ENCODE data around the gene SNTB2.
"Not testable (repeated sequence)": the region's sequence is repeated elsewhere in the genome, so short reads cannot be mapped to it uniquely, and the experiment has no call there.

Gene SNTB2

DNA sequence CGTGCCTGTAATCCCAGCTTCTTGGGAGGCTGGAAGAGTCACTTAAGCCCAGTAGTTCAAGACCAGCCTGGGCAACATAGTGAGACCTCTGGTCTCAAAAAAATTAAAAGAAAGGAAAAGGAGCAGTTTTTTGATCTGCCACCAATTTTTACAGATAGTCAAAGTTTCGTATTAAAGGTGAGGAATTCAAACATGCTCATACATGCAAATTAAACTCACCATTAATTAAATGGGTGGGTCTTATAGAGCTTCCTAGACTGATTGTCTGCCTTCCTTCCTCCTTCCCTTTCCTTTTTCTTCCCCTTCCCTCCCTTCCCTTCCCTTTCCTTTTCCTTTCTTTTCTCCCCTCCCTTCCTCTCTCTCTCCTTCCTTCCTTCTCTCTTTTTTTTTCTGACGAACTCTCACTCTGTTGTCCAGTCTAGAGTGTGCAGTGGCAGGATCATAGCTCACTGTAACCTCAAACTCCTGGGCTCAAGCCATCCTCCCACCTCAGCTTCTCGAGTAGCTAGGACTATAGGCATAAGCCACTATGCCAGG lies 87.8 kb downstream of the SNTB2 start:
- DNase-seq (ENCODE audit: low read depth) = no peak
- TF ChIP-seq, protein P1, sequence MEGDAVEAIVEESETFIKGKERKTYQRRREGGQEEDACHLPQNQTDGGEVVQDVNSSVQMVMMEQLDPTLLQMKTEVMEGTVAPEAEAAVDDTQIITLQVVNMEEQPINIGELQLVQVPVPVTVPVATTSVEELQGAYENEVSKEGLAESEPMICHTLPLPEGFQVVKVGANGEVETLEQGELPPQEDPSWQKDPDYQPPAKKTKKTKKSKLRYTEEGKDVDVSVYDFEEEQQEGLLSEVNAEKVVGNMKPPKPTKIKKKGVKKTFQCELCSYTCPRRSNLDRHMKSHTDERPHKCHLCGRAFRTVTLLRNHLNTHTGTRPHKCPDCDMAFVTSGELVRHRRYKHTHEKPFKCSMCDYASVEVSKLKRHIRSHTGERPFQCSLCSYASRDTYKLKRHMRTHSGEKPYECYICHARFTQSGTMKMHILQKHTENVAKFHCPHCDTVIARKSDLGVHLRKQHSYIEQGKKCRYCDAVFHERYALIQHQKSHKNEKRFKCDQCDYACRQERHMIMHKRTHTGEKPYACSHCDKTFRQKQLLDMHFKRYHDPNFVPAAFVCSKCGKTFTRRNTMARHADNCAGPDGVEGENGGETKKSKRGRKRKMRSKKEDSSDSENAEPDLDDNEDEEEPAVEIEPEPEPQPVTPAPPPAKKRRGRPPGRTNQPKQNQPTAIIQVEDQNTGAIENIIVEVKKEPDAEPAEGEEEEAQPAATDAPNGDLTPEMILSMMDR (IDR thresholded peaks at IDR 0.05; ENCODE audit: control insufficient read depth, insufficient read depth, low read depth, low read length, missing control alignments) = no peak
- no peak overlapping the region for H3K4me3 ChIP-seq (ENCODE audit: control insufficient read depth, low read depth, low read length)

DNA sequence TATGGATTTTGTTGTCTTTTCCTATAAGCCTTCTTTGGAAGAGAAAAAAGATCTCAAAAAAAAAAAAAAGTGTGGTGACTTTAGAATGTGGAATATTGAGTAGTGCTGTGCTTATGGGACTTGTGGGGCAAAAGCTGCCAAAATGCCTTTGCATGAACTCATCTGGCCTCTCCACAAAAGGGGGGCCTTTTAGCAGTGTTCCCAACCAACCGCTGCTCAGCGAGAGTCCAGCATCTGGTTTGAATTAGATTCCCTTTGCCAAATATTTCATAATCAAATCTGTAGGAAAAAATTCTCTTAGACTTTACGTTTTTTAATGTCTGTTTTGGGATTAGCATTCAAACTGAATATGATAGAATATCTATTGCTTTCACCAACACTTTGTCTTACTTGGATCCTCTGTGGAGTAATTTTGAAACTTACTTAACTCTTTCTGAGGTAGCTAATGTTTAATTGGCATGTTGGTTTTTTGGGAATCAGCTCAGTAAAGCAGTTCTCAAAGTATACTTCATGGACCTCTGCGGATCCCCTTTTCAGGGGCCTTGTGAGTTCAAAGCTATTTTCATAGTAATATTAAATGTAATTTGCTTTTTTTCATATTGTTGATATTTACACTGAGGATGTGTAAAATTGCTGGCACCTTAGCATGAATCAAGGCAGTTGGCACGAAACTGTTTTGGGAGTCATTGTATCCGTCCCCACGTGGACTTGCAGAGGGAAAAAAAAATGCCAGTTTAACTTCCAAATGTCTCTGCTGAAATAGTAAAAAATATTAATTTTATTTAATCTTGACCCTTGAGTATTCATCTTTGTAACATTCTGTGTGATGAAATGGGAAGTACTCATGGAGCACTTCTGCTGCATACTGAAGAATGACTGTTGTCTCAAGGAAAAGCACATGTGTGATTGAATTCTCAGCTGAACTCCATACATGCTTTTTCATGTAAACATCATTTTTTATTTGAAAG lies 89.5 kb downstream of the SNTB2 start:
- peak; percentile 92 for DNase-seq (ENCODE audit: low read depth)
- TF ChIP-seq, protein P1 (IDR thresholded peaks at IDR 0.05; ENCODE audit: control insufficient read depth, insufficient read depth, low read depth, low read length, missing control alignments) = no peak
- no peak overlapping the region; the same call in 1 of the 2 replicates for H3K4me3 ChIP-seq (ENCODE audit: control insufficient read depth, low read depth, low read length)

DNA sequence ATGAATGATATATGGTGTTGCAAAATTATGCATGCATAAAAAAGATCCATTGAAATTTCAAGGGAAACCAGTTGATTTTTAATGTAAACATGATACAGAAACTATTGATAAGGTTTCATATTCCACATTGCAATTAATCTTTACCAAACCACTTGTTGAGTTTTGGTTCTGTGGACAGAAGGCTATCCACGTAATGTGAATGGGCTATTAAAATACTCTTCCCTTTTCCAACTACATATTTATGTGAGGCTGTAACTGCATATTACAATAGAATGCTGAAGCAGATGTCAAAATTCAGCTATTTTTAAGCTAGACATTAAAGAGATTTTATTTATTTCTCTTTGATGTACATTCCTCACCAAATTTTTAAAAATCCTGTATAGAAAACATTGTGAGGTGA lies 90.4 kb downstream of the SNTB2 start:
- H3K4me3 ChIP-seq (ENCODE audit: control insufficient read depth, low read depth, low read length) = no peak overlapping the region
- no peak for DNase-seq (ENCODE audit: low read depth)
- TF ChIP-seq, protein P1 (IDR thresholded peaks at IDR 0.05; ENCODE audit: control insufficient read depth, insufficient read depth, low read depth, low read length, missing control alignments) = no peak

DNA sequence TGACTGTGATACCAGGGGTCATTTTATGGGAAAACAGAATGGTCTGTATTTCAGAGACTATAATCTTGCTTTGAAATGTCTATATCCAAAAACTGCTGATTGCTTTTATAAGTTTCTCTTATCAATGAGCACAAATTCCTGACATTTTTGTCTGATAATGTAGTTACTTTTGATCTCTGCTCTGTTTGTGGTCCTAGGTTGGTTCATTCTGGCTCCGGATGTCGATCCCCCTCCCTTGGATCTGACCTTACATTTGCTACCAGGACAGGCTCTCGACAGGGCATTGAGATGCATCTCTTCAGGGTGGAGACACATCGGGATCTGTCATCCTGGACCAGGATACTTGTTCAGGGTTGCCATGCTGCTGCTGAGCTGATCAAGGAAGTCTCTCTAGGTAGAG lies 96.9 kb downstream of the SNTB2 start:
- H3K4me3 ChIP-seq (ENCODE audit: control insufficient read depth, low read depth, low read length) = no peak overlapping the region
- no peak for DNase-seq (ENCODE audit: low read depth)
- TF ChIP-seq, protein P1 (IDR thresholded peaks at IDR 0.05; ENCODE audit: control insufficient read depth, insufficient read depth, low read depth, low read length, missing control alignments) = no peak

DNA sequence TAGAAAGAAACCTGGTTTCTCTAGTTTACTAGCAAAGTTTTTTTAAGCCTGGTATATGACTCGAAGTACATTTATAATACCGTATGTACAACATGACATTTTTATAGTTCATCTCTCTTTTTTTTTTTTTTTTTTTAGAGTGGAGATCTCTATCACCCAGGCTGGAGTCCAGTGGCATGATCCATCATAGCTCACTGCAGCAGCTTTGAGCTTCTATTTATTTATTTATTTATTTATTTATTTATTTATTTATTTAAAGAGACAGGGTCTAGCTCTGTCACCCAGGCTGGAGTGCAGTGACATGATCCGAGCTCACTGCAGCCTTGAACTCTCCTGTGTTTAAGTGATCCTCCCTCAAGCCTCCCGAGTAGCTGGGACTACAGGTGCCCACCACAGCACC lies 98.3 kb downstream of the SNTB2 start:
- H3K4me3 ChIP-seq (ENCODE audit: control insufficient read depth, low read depth, low read length) = no peak overlapping the region
- DNase-seq (ENCODE audit: low read depth) = no peak
- TF ChIP-seq, protein P1 (IDR thresholded peaks at IDR 0.05; ENCODE audit: control insufficient read depth, insufficient read depth, low read depth, low read length, missing control alignments) = no peak

DNA sequence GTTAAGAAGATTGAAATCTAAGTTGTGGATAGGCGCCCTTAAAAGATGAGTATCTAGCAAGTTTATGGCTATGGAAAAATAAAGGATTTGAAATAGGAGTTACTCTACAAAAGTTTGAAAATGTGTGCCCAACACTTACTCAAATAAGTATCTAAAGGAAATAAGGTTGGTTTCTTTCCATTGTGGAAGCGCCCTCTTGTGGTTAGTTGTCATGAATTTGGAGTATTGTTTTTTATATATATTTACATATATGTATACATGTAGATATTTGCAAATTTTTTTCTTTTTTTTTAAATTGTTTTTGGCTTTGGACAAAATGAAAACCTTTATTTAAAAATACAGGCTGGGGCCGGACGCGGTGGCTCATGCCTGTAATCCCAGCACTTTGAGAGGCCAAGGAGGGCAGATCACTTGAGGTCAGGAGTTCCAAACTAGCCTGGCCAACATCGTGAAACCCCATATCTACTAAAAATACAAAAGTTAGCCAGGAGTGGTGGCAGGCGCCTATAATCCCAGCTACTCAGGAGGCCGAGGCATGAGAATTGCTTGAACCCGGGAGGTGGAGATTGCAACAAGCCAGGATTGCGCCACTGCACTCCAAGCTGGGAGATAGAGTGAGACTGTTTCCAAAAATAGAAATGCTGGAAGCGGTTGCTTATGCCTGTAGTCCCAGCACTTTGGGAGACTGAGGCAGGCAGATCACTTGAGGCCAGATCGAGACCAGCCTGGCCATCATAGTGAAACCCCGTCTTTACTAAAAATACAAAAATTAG lies 100.2 kb downstream of the SNTB2 start:
- DNase-seq (ENCODE audit: low read depth) = peak; percentile 60
- H3K4me3 ChIP-seq (ENCODE audit: control insufficient read depth, low read depth, low read length) = no peak overlapping the region
- TF ChIP-seq, protein P1 (IDR thresholded peaks at IDR 0.05; ENCODE audit: control insufficient read depth, insufficient read depth, low read depth, low read length, missing control alignments) = peak; percentile 44

DNA sequence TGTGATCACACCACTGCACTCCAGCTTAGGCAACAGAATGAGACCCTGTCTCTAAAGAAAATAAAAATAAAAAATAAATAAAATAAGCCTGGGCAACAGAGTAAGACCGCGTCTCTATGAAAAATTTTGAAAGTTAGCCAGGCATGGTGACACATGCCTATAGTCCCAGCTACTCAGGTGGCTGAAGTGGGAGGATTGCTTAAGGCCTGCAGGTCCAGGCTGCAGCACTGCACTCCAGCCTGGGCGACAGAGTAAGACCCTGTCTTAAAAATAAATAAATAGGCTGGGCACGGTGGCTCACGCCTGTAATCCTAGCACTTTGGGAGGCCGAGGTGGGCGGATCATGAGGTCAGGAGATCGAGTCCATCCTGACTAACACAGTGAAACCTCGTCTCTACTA lies 104.7 kb downstream of the SNTB2 start:
- DNase-seq (ENCODE audit: low read depth) = not testable (repeated sequence)

More for the DNA sequence above, 104.7 kb downstream of the SNTB2 start:
- H3K4me3 ChIP-seq (ENCODE audit: control insufficient read depth, low read depth, low read length) = not testable (repeated sequence)
